OCI-LY3 (cell line): ENCODE data around the gene DYNC1I1.

Source experiments
- CTCF ChIP-seq: fragments of 200-600, 300-600 bp; sonication (generic); IDR thresholded peaks from 2 replicates; pipeline ENCODE4 v1.5.1; 2014; ENCODE audit warnings: antibody characterized with exemption, low read length, low read depth
- EZH2phosphoT487 ChIP-seq: fragments of 200-600 bp; shearing (Covaris generic); IDR thresholded peaks from 2 replicates; pipeline ENCODE4 v1.6.1; 2018; ENCODE audit warnings: antibody characterized with exemption, mixed run types, low read depth

GRCh38 chr7:95780665-95781064, 8.3 kb downstream of the DYNC1I1 start:
- TF ChIP-seq CTCF (no peak), EZH2phosphoT487 (no peak)
